GM03348 (cell line): Measurements from ENCODE around the gene ANKRD40.
A peak's percentile ranks its signal among the peaks of the same experiment; 100 is the strongest.
"Not testable (repeated sequence)": the region's sequence is repeated elsewhere in the genome, so short reads cannot be mapped to it uniquely, and the experiment has no call there.

Source experiments
- DNase-seq: peaks from one replicate; pipeline ENCODE4 v3.0.0; 2012; ENCODE audit warnings: low spot score

The ANKRD40 gene

DNA sequence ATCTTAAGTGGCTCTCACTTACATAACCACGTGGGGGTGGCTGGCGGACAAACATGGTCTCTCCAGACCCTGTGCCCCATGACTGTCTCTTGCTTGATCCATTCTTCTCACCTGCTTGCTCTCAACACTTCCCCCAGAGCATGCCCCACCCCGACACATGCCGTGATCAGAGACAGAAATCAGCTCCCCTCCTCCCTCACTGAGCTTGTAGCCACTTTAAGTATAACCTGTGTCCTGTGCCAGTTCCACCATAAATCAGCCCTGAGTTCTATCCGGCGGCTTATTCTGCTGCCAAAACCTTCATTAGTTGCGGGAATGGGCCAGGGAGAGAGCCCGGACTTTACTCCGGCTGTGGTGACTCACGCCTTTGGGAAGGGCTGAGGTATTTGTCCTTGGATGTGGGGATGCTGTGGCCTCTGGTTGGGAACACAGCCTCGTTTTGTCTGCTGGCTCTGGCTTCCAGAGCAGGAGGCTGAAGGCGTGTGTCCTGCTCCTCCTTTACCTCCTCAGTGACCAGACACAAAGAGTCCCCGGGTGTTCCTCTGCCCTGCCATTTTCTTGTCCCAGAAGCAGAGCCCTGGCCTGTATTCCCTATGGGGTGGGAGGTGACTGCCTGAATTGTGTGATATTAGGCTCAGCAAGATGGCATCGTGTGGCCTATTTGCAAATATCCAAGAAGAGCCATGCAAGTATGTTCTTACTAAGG lies 21.1 kb downstream of the ANKRD40 start:
- DNase-seq, result peak; percentile 90

DNA sequence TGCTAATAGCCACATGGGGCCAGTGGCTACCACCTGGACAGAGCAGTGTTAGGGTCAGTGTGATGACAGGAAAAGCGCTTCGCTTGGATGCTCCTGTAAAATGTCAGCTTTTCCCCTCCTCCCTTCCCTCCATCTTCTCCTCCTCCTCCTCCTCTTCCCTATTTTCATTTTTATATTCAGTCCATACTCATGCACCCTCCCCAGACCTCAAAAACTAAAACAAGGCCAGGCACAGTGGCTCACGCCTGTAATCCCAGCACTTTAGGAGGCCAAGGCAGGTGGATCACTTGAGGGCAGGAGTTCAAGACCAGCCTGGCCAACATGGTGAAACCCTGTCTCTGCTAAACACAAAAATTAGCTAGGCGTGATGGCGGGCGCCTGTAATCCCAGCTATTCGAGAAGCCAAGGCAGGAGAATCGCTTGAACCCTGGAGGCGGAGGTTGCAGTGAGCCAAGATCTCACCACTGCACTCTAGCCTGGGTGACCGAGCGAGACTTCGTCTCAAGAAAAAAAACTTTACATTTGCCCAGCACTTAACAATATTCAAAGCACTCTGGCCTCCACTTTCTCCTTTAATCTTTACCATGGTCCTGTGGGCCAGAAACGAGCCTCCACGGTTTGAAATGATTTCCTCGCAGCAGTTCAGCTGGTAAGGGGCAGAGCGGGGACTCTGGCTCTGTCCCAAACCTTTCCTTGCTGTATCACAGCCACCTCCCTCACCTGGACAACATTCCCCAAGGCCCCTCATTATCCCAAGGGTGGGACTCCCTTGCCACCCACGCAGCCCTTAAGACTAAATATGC lies 21.8 kb downstream of the ANKRD40 start:
- no peak for DNase-seq

DNA sequence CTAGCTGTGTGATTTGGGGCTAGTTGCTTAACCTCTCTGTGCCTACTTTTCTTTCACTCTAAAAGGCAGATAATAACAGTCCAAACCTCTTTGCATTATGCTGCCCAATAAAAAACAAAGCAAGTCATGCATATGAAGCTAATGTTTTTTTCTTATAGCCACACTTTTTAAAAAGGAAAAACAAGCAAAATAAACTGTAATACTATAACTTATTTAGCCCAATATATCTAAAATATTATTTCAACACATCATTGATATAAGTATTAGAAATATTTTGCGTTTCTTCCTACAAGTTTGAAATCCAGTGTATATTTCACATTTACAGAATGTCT lies 22.4 kb downstream of the ANKRD40 start:
- DNase-seq, result no peak

DNA sequence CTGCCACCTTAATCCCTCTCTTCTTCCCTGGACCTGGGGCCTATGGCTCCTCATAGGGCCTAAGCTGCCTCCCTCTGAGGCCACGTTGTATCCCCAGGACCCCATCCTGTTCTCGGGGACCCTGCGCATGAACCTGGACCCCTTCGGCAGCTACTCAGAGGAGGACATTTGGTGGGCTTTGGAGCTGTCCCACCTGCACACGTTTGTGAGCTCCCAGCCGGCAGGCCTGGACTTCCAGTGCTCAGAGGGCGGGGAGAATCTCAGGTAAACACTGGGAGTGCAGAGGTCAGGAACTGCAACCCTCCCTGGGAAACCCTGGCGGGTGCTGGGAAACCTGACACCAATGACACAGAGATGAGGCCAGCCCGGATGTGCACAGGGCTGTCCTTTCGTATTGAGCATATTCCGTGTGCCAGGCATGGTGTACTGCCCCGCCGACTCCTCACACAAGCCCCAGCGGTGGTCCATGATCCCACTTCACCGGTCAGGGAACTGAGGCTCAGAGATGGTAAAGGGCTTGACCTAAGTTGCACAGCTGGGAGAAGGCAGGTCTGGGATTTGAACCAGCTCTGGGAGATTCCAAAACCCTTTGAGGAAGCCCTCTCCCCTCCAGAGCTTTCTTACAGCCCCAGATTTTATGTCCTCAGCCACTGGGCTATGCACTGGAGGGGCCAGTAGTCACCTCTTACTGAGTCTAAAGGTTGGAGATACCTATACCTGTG lies 22.9 kb downstream of the ANKRD40 start:
- DNase-seq, result no peak

DNA sequence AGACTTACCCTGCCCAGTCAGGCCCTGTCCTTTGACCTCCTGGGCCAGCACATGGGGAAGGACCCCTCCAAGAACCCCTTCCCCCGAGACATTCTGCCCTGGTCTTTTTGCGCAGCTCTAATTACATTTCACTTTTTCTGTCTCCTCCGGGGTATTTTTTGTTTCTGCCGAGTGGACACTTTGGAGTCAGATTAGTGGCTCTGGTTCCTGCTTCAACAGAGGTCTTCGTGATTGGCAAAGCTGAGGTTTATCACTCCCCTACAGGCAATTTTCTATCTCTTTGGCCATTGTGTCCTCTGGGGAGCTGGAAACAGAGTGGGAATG lies 23.5 kb downstream of the ANKRD40 start:
- DNase-seq, result no peak

DNA sequence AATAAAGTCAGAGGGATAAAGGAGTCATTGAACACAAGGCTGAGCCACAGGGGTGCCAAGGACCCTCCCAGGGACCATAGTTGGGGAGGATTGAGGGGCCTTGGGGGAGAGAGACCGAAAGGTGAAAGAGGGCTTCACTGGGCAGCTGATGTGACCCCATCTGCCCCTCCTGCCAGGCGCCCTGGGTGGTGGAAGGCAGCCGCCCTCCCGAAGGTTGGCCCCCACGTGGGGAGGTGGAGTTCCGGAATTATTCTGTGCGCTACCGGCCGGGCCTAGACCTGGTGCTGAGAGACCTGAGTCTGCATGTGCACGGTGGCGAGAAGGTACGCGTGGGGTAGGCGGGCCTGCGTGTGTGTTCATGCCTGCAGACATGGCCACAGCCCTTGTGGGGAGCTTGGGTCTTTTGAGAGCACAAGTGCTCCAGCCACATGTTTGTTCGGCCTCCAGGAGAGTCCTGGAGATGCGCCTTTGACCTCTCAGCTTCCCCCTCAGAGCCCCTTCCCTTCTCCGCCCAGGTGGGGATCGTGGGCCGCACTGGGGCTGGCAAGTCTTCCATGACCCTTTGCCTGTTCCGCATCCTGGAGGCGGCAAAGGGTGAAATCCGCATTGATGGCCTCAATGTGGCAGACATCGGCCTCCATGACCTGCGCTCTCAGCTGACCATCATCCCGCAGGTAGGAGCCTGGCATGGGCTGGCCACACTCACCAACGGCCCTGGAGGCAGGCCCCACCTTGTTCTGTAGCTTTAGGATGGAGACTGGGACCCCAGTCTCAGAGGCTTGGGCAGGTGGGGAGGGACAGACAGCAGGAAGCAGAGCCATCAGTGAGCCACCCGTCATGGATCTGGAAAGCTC lies 24.1 kb downstream of the ANKRD40 start:
- DNase-seq, result no peak

DNA sequence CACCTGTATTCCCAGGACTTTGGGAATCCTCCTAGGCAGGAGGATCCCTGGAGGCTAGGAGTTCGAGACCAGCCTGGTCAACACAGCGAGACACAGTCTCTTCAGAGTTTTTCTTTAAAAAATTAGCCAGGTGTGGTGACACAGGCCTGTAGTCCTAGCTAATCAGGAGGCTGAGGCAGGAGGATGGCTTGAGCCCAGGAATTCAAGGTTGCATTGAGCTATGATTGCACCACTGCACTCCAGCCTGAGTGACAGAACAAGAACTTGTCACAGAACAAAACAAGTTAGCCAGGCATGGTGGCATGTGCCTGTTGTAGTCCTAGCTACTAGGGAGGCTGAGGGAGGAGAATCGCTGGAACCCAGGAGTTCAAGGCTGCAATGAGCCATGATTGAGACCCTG lies 24.8 kb downstream of the ANKRD40 start:
- no peak for DNase-seq

DNA sequence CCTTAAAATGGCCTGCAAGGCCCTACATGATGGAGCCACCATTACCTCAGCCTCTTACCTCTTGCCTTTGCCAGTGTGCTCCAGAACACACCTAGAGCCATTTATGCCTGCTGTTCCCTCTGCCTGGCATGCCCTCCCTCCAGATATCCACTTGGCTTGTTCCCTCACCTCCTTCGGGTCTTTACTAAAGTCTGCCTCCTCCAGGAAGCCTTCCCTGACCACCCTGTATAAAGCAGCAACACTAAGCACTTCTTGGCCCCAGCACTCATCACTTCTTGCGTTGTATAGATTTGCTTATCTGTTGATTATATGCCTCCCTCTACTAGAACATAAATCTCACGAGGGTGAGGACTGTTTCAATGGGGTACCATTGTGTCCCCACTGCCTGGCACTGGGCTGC lies 25.3 kb downstream of the ANKRD40 start:
- no peak for DNase-seq

DNA sequence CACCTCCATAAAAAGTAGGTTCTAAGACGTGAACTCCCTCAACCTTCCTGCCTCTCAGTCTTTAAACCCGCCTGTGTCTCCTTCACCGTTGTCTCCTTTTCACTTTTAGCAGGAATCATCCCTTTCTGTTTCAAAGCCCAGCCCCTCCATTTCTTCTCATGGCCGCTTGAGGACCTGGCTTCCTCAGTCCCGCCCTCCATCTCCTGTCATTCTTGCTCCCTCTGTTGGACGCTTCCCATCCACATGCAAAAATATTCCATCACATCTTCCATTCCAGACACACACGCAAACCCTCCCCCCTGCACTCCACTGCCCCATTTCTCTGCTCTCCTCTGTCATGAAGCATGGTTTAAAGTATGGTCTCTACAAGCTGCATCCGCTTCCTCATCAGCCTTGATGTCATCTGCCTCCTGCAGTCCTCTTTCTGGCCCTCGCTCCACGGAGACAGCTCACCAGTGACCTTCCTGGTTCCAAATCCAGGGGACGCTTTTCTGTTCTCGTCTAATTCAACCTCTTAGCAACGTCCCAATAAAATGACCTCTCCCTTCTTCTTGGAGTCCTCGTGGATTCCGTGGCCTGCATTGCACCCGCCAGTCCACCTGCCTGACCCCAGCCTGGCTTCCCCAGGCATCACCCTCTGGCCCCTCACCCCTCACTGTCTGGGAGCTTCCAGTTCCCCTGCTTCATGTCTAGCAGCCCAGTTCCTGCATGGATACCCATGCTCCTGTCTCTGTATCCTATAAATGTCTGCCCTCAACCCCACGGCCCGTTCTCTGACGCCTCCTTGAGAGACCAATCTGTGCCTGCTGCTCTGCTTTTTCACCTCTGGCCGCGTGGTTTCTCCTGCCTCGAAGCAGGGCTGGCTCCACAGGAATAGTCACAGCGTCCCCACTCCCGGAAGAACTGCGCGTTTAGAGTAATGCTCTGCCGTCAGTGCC lies 26.2 kb downstream of the ANKRD40 start:
- peak; percentile 88 for DNase-seq

DNA sequence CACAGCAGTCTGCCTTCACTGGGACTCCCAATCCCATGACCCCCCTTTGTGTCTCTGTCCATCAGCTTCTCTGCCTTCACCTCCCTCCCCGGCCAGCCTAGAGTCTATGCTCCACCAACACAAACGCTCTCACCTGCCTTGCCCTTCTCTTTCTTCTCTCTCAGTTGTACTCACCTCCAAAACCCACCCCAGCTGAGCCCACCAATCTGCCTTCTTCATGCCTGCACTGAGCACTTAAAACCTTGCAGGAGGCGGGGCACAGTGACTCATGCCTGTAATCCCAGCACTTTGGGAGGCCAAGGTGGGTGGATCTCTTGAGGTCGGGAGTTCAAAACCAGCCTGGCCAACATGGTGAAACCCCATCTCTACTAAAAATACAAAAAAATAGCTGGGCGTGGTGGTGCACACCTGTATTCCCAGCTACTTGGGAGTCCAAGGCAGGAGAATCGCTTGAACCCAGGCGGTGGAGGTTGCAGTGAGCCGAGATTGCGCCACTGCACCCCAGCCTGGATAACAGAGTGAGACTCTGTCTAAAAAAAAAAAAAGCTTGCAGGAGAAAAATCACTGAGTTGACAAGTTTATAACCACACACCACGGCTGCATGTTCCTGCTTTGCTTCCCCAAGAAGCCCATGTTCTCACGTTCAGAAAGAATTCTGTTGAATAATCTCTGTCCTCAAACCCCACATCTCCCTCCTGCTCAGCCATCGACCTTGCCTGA lies 27.0 kb downstream of the ANKRD40 start:
- DNase-seq, result not testable (repeated sequence)

DNA sequence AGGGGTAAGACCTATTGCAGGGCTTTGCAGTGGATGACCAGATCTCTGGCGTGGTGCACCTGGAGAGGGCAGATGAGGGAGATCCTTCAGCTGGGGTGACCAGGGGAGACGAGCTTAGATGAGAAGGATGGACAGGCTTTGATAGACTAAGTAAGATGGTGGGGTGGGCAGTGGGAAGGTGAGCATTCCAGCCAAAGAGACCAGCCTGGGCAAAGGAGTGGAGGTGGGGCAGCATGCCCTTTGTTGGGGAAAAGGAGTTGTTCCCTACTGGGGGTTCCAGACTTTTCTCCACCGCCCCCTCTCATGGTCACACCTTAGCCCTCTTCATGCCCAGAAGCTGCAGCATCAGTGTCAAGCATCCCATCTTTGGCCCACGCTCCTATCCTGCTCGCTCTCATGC lies 27.6 kb downstream of the ANKRD40 start:
- no peak for DNase-seq

DNA sequence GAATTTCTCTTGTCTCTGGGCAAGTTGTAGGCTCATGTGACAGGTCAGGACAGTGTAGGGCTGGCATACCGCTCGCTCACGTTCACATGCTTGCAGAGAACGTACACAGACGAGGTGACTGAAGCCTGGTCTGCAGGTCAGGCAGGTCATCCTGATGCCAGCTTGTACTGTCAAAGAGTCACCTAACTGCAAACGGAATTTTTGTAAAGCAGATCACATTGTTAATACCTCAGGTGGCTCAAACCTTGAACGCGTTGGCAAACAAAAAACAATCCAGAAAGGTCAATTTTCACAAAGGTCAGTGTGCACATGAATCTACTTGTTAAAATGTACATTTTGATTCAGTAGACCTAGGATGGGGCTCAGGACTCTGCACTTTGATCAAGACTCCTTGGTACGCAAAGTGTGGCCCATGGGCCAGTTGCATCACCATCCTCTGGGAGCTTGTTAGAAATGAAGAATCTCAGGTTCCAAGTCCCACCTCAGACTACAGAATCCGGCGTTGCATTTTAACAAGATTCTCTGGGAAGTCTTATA lies 28.6 kb downstream of the ANKRD40 start:
- no peak for DNase-seq

DNA sequence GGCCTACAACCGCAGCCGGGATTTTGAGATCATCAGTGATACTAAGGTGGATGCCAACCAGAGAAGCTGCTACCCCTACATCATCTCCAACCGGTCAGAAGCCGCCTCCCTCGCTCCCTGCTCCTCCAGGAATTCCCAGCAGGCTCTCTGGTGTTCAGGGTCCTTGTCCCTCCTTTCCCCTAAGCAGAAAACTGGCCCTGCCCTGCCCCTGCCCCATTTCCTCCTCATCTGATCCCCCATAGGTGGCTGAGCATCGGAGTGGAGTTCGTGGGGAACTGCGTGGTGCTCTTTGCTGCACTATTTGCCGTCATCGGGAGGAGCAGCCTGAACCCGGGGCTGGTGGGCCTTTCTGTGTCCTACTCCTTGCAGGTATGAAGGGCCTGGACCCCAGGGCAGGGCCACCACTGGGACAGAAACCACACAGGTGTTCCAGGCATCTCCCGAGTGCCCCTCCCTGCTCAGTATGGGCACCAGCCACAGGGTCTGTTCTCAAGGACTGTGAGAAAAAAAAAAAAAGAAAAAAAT lies 29.8 kb downstream of the ANKRD40 start:
- no peak for DNase-seq

DNA sequence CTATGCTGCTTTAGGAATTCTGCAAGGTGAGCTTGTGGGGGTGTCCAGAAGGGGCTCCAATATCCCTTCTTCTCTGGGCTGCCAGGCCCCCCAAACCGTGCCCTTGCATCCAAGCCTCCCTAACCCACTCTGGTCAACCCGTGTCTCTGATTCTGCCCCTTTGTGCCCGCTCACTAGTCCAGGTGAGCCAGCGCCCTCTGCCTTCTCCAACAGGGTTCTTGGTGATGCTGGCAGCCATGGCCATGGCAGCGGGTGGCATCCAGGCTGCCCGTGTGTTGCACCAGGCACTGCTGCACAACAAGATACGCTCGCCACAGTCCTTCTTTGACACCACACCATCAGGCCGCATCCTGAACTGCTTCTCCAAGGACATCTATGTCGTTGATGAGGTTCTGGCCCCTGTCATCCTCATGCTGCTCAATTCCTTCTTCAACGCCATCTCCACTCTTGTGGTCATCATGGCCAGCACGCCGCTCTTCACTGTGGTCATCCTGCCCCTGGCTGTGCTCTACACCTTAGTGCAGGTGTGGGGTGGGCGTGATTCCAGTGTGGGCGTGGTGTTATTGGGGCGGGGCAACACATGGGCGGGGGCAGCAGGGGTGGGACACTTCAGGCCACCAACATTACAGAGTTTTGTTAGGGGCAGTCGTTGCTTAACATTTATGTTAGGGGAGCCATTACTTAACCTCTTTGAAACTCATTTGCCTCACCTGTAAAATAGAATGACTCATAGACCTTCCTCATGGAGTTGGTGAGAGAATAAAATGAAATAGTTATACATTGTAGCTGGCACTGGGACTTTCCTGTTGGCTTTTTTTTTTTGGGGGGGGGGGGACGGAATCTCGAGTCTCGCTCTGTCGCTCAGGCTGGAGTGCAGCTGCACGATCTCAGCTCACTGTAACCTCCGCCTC lies 31.4 kb downstream of the ANKRD40 start:
- no peak for DNase-seq

DNA sequence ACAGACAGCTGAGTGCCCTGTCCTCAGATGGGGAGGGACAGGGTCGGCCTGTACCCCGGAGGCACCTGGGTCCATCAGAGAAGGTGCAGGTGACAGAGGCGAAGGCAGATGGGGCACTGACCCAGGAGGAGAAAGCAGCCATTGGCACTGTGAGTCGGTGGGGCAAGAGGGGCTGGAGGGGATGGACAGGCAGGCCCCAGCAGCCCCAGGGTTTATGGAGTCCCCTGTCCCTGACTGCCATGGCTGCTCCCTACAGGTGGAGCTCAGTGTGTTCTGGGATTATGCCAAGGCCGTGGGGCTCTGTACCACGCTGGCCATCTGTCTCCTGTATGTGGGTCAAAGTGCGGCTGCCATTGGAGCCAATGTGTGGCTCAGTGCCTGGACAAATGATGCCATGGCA lies 32.1 kb downstream of the ANKRD40 start:
- DNase-seq, result no peak

DNA sequence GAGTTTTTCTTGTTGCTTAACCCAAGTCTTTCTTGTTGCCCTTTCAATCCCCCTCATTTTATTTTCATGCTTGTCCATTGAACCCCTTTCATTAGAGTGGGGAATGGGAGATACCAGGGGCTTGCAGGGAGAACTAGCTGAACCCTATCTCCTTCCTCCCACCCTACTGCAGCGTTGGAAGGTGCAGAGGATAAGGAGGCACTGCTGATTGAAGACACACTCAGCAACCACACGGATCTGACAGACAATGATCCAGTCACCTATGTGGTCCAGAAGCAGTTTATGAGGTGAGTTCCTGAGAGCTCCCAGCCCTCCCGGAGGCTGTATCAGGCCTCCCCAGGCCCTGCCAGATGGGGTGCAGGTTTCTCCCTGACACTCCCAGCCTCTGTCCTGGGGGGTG lies 32.5 kb downstream of the ANKRD40 start:
- DNase-seq, result no peak

DNA sequence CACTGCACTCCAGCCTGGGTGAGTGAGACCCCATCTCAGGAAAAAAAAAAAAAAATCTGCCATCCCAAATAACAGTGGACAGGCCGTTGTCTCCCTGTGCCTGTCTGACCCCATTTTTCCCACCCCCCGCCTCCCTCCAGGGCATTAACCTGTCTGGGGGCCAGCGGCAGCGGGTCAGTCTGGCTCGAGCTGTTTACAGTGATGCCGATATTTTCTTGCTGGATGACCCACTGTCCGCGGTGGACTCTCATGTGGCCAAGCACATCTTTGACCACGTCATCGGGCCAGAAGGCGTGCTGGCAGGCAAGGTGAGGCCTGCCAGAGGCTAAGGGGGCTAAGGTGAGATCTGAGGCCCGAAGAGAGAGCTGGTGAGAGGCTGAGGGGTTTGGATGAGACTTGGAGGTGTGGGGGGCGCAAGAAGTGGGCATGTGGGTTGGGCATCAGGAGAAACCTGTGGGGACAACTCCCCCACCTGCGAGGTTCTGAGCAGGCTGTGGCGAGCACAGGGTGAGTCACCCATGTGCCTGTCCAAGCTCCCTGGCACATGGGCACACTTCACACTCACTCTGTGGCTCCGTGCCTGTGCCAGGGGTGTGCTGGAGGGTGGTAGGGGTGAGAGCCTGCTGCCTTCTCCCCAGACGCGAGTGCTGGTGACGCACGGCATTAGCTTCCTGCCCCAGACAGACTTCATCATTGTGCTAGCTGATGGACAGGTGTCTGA lies 34.7 kb downstream of the ANKRD40 start:
- no peak for DNase-seq

DNA sequence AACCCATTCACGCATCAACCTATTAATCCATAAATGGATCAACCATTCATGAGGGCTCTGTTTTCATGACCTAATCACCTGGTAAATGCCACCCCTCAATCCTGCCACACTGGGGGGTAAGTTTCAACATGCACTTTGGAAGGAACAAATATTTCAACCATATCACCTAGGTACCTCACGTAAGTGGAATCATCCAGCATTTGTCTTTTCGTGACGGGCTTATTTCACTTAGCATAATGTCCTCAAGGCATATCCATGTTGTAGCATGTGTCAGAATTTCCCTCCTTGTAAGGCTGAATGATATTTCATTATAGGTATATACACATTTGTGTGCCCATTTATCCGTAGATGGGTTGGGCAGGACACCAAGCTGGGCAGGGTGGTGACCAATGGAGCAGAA lies 35.6 kb downstream of the ANKRD40 start:
- no peak for DNase-seq
